Bone marrow (tissue), 2 donors: ENCODE data around the gene UNC79.

Experiments
- DNase-seq, 2 donors: peaks; one replicate each; lab custom pipeline; 2025; lab: John Stamatoyannopoulos, UW

Gene UNC79

GRCh38 chr14:93751946-93752655, 321.4 kb downstream of the UNC79 start:
- DNase-seq = no peak

DNA sequence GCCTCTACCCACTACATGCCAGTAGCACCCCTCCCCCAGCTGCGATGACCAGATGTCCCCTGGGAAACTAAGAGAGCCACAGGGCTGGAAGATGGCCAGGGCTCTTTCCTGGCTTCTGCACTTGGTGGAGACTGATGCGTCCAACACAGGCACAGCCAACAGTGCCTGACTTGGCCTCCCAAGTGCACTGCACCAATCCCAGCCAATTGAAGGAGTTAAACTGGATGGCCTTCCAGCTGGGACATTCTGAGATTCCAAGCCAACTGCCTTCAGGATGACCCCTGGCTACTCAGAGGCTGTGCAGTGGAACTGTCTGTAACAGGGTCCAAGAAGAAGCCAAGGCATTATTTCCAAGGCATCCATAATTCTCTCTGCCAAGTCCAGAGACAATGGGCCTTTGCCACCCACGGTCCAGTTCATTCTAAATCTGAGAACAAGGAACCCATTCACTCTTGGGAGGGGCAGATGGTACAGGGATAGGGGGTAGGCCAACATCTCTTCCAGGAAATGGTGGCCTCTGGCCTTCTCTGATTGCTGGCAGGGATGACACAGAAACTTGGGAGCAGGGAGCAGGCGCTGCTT, 322.3 kb downstream of the UNC79 start:
- DNase-seq = no peak

DNA sequence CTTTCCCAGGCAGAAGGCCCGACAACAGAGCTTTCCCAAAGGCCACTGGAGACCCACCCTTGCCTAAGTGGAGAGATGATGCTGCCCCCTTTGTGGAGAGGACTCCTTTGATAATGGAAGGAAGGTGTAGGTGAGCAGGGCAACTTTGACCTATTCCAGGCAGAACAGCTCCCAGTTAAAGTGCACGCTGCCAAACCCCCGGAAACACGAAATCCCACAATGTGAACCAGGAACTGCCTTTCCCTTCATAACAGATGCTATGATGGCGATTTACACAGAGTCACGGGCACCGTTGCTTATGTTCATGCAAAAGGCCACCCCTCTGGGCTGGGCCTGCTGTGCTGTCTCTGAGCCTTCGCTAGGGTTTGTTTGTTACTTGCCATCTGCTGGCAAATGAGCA, 322.9 kb downstream of the UNC79 start:
- DNase-seq = no peak

- DNase-seq = no peak
These were observed 326.5 kb downstream of the UNC79 start for GRCh38 chr14:93757206-93757605.
